ENCODE results near the gene AACS. TPM values are rescaled to one million over a fixed set of nuclear protein-coding genes. Genes with fewer than 3 reads are reported as not detected.

AACS gene
- polyA plus RNA-seq, 1 donor (not counting 4 experiments of a cell fraction or from before 2014, with no cell fraction given) = 27.0 TPM

- no peak overlapping the region for H3K27ac ChIP-seq (ENCODE audit: control insufficient read depth, insufficient read depth, low read length)
- TF ChIP-seq CTCF (optimal IDR thresholded peaks at IDR 0.05 in 1 of 3, IDR thresholded peaks at IDR 0.05 in 1 of 3, conservative IDR thresholded peaks at IDR 0.05 in 1 of 3; ENCODE audit: extremely low read depth in 1 of 3, insufficient read depth in 2 of 3, low read length in 3 of 3) = no peak
- no peak for TF ChIP-seq EZH2 (IDR thresholded peaks at IDR 0.05; ENCODE audit: low read length)
- H3K9me3 ChIP-seq (ENCODE audit: control insufficient read depth, low read depth, low read length) = no peaks in the 10 kb centered on the region
- H3K79me2 ChIP-seq (ENCODE audit: control insufficient read depth, insufficient read depth, low read length) = no peaks in the 10 kb centered on the region
- no peak overlapping the region for H3K4me3 ChIP-seq (ENCODE audit: control insufficient read depth in 2 of 3, extremely low read depth in 1 of 3, insufficient read depth in 2 of 3, low read depth in 1 of 3, low read length in 3 of 3)
- no peak overlapping the region for H2AFZ ChIP-seq (ENCODE audit: control insufficient read depth, low read length)
- H3K4me1 ChIP-seq (ENCODE audit: control insufficient read depth, extremely low read depth, insufficient read depth, low read length) = no peaks in the 10 kb centered on the region
- H3K9ac ChIP-seq (ENCODE audit: control insufficient read depth, extremely low read depth, insufficient read depth, low read length) = no peak overlapping the region
- H3K9me1 ChIP-seq (ENCODE audit: control insufficient read depth, extremely low read depth, insufficient read depth, low read length) = no peaks in the 10 kb centered on the region
- DNase-seq (ENCODE audit: low read depth, low spot score) = no peak
- no peaks in the 10 kb centered on the region for H3K36me3 ChIP-seq (ENCODE audit: control insufficient read depth in 2 of 2, extremely low read depth in 1 of 2, insufficient read depth in 2 of 2, low read length in 2 of 2)
- no peaks in the 10 kb centered on the region for H3K27me3 ChIP-seq (ENCODE audit: control insufficient read depth, extremely low read depth, insufficient read depth, low read length)
- no peak for FAIRE-seq
- dilution Hi-C loops (cut with MboI; ENCODE audit: extremely low pct_ligation_motif_present, low sequenced_read_pairs) = no loop called here
- no peaks in the 10 kb centered on the region for H4K20me1 ChIP-seq (ENCODE audit: control insufficient read depth, extremely low read depth, insufficient read depth, low read length)
- no peak overlapping the region for H3K4me2 ChIP-seq (ENCODE audit: control insufficient read depth, extremely low read depth, insufficient read depth, low read depth, low read length)
Measured at GRCh38 chr12:125053821-125054220, 11.4 kb upstream of the AACS start.

GRCh38 chr12:125055591-125055990 is 9.6 kb upstream of the AACS start:
- Histone ChIP-seq H3K4me3 (ENCODE audit: control insufficient read depth in 2 of 3, extremely low read depth in 1 of 3, insufficient read depth in 2 of 3, low read depth in 1 of 3, low read length in 3 of 3) (no peak overlapping the region), H3K79me2 (ENCODE audit: control insufficient read depth, insufficient read depth, low read length) (no peaks in the 10 kb centered on the region), H4K20me1 (ENCODE audit: control insufficient read depth, extremely low read depth, insufficient read depth, low read length) (no peaks in the 10 kb centered on the region), H3K9me1 (ENCODE audit: control insufficient read depth, extremely low read depth, insufficient read depth, low read length) (no peaks in the 10 kb centered on the region), H3K27ac (ENCODE audit: control insufficient read depth, insufficient read depth, low read length) (no peak overlapping the region), H3K4me2 (ENCODE audit: control insufficient read depth, extremely low read depth, insufficient read depth, low read depth, low read length) (no peak overlapping the region), H2AFZ (ENCODE audit: control insufficient read depth, low read length) (no peak overlapping the region), H3K27me3 (ENCODE audit: control insufficient read depth, extremely low read depth, insufficient read depth, low read length) (no peaks in the 10 kb centered on the region), H3K9ac (ENCODE audit: control insufficient read depth, extremely low read depth, insufficient read depth, low read length) (no peak overlapping the region), H3K36me3 (ENCODE audit: control insufficient read depth in 2 of 2, extremely low read depth in 1 of 2, insufficient read depth in 2 of 2, low read length in 2 of 2) (no peaks in the 10 kb centered on the region), H3K4me1 (ENCODE audit: control insufficient read depth, extremely low read depth, insufficient read depth, low read length) (no peaks in the 10 kb centered on the region), H3K9me3 (ENCODE audit: control insufficient read depth, low read depth, low read length) (no peaks in the 10 kb centered on the region)
- FAIRE-seq (no peak), DNase-seq (ENCODE audit: low read depth, low spot score) (no peak)
- no peak for TF ChIP-seq CTCF (optimal IDR thresholded peaks at IDR 0.05 in 1 of 3, IDR thresholded peaks at IDR 0.05 in 1 of 3, conservative IDR thresholded peaks at IDR 0.05 in 1 of 3; ENCODE audit: extremely low read depth in 1 of 3, insufficient read depth in 2 of 3, low read length in 3 of 3)
- TF ChIP-seq EZH2 (IDR thresholded peaks at IDR 0.05; ENCODE audit: low read length) = no peak
- dilution Hi-C loops (cut with MboI; ENCODE audit: extremely low pct_ligation_motif_present, low sequenced_read_pairs) = no loop called here
